ENCODE results near the gene MYH14. TPM values are rescaled to one million over a fixed set of nuclear protein-coding genes. Genes with fewer than 3 reads are reported as not detected.
A peak's percentile ranks its signal among the peaks of the same experiment; 100 is the strongest.

Gene MYH14
- total and polyA plus RNA-seq, 2 of the 13 experiments (the other 11 are each of a cell fraction or from before 2014, with no cell fraction given), result 5.5 to 5.8 TPM

- TF ChIP-seq ZFY (CRISPR knock-in tag; IDR thresholded peaks at IDR 0.05) (peak; percentile 83), ZNF557 (CRISPR knock-in tag; IDR thresholded peaks at IDR 0.05) (0 out of 2 replicates have a peak, but pooled peaks have one; percentile 61), TFDP1 (CRISPR knock-in tag; IDR thresholded peaks at IDR 0.05; ENCODE audit: borderline replicate concordance) (peak; percentile 88), NFKBIZ (CRISPR knock-in tag; IDR thresholded peaks at IDR 0.05) (no peak; the same call in 1 of the 2 replicates), TMF1 (CRISPR knock-in tag; IDR thresholded peaks at IDR 0.05; ENCODE audit: low read depth) (0 out of 2 replicates have a peak, but pooled peaks have one; percentile 50), ZNF441 (CRISPR knock-in tag; IDR thresholded peaks at IDR 0.05; ENCODE audit: borderline replicate concordance) (0 out of 2 replicates have a peak, but pooled peaks have one; percentile 76), HNRNPLL (IDR thresholded peaks at IDR 0.05; ENCODE audit: low read depth, low read length, poor library complexity, severe bottlenecking) (no peak), FOXO4 (CRISPR knock-in tag; conservative IDR thresholded peaks at IDR 0.05) (0 out of 2 replicates have a peak, but pooled peaks have one; percentile 43), NFAT5 (CRISPR knock-in tag; IDR thresholded peaks at IDR 0.05) (peak; percentile 88; the same call in 1 of the 2 replicates), ZNF235 (CRISPR knock-in tag; IDR thresholded peaks at IDR 0.05; ENCODE audit: borderline replicate concordance) (0 out of 2 replicates have a peak, but pooled peaks have one; percentile 60), KAT8 (CRISPR knock-in tag; IDR thresholded peaks at IDR 0.05) (peak; percentile 82), TFE3 (CRISPR knock-in tag; IDR thresholded peaks at IDR 0.05) (0 out of 2 replicates have a peak, but pooled peaks have one; percentile 46), PREB (CRISPR knock-in tag; IDR thresholded peaks at IDR 0.05) (peak; percentile 85), ZNF761 (CRISPR knock-in tag; conservative IDR thresholded peaks at IDR 0.05) (no peak; the same call in 1 of the 2 replicates), ZNF331 (CRISPR knock-in tag; IDR thresholded peaks at IDR 0.05) (0 out of 2 replicates have a peak, but pooled peaks have one; percentile 10), ZNF251 (CRISPR knock-in tag; IDR thresholded peaks at IDR 0.05) (no peak), MAFG (CRISPR knock-in tag; IDR thresholded peaks at IDR 0.05) (no peak), NPAS2 (CRISPR knock-in tag; IDR thresholded peaks at IDR 0.05; ENCODE audit: borderline replicate concordance) (no peak)
These were observed 130.6 kb downstream of the MYH14 start (continued) for GRCh38 chr19:50333737-50334617.
